ENCODE measurements around the gene C8A.

The C8A gene

GRCh38 chr1:56927986-56928385 lies 73.4 kb downstream of the C8A start:
- no peak for DNase-seq (ENCODE audit: low read depth)
- TF ChIP-seq CTCF (IDR thresholded peaks at IDR 0.05; ENCODE audit: low read depth, low read length, missing control alignments) = no peak
- in situ Hi-C loops (cut with HindIII; ENCODE audit: low sequenced_read_pairs) = no loop called here
- no peak overlapping the region for H3K4me3 ChIP-seq (ENCODE audit: low read depth, low read length)

- no peak for TF ChIP-seq CTCF (IDR thresholded peaks at IDR 0.05; ENCODE audit: low read depth, low read length, missing control alignments)
- no peak for DNase-seq (ENCODE audit: low read depth)
- H3K4me3 ChIP-seq (ENCODE audit: low read depth, low read length) = no peak overlapping the region
- in situ Hi-C loops (cut with HindIII; ENCODE audit: low sequenced_read_pairs) = no loop called here
Observed at GRCh38 chr1:56929492-56929891, 74.9 kb downstream of the C8A start.

- no peak for TF ChIP-seq CTCF (IDR thresholded peaks at IDR 0.05; ENCODE audit: low read depth, low read length, missing control alignments)
- no peak overlapping the region for H3K4me3 ChIP-seq (ENCODE audit: low read depth, low read length)
- DNase-seq (ENCODE audit: low read depth) = no peak
- in situ Hi-C loops (cut with HindIII; ENCODE audit: low sequenced_read_pairs) = no loop called here
Observed at GRCh38 chr1:56931211-56931610, 76.6 kb downstream of the C8A start.

GRCh38 chr1:56931686-56932085 lies 77.1 kb downstream of the C8A start:
- no peak for TF ChIP-seq CTCF (IDR thresholded peaks at IDR 0.05; ENCODE audit: low read depth, low read length, missing control alignments)
- no peak for DNase-seq (ENCODE audit: low read depth)
- H3K4me3 ChIP-seq (ENCODE audit: low read depth, low read length) = no peak overlapping the region
- in situ Hi-C loops (cut with HindIII; ENCODE audit: low sequenced_read_pairs) = no loop called here

- no peak for DNase-seq (ENCODE audit: low read depth)
- in situ Hi-C loops (cut with HindIII; ENCODE audit: low sequenced_read_pairs) = no loop called here
- TF ChIP-seq CTCF (IDR thresholded peaks at IDR 0.05; ENCODE audit: low read depth, low read length, missing control alignments) = no peak
- H3K4me3 ChIP-seq (ENCODE audit: low read depth, low read length) = no peak overlapping the region
Observed at GRCh38 chr1:56933161-56933560, 78.6 kb downstream of the C8A start.

GRCh38 chr1:56933606-56934005 lies 79.0 kb downstream of the C8A start:
- H3K4me3 ChIP-seq (ENCODE audit: low read depth, low read length) = no peak overlapping the region
- no peak for TF ChIP-seq CTCF (IDR thresholded peaks at IDR 0.05; ENCODE audit: low read depth, low read length, missing control alignments)
- no peak for DNase-seq (ENCODE audit: low read depth)
- in situ Hi-C loops (cut with HindIII; ENCODE audit: low sequenced_read_pairs) = no loop called here
